GM19193 (cell line): ENCODE measurements around the gene OST4.

Experiments used
- POLR2A ChIP-seq: IDR thresholded peaks from 4 replicates; pipeline ENCODE4 v1.6.1; 2011; ENCODE audit not compliant: insufficient read depth, insufficient read length; ENCODE audit errors: extremely low read depth

The OST4 gene

DNA sequence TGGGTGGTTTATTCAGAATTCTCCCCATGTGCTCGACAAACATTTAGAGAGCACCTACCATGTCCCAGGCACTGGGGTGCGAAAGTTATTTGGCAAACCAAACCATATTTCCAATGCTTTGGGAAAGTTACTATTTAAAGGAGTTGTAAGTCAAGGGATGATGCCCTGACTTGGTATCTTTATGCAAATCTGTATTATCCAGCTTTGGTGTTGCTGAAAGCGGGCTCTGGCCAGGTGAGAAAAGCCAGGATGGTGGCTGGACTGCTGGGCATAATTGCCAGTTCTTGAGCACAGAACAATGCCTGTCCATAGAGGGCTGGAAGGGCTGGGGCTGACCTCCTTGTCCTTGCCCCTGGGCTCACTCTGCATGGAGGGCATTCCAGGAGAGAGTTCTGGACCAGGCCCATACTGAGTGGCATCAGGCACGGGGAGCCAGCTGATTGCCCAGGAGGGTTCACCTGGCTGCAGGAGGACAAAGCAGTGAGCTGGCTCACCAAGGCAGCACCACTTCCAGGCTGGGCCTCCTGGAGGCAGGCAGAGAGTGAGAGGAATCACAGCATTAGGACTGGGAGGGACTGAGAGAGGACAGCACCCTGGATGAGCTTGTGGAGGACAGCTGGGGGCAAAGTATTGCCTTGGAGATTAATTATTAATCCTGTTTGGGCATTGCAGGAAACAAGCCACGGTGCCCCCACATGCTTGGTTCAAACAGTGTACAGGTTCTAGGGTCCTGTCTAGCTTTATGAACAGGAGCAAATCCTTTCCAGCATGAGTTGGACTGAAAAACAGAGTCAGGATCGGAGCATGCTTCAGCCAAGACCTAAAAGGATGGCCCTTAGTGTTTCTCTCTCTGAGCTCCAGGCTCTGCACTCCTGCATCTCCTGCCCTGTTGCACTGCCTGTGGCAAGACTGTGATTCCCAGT is 22.2 kb upstream of the OST4 start:
- TF ChIP-seq POLR2A = no peak

- no peak for TF ChIP-seq POLR2A
Observed at GRCh38 chr2:27092696-27093429, 21.4 kb upstream of the OST4 start.

- no peak for TF ChIP-seq POLR2A
Observed at GRCh38 chr2:27091746-27092695, 20.6 kb upstream of the OST4 start.

DNA sequence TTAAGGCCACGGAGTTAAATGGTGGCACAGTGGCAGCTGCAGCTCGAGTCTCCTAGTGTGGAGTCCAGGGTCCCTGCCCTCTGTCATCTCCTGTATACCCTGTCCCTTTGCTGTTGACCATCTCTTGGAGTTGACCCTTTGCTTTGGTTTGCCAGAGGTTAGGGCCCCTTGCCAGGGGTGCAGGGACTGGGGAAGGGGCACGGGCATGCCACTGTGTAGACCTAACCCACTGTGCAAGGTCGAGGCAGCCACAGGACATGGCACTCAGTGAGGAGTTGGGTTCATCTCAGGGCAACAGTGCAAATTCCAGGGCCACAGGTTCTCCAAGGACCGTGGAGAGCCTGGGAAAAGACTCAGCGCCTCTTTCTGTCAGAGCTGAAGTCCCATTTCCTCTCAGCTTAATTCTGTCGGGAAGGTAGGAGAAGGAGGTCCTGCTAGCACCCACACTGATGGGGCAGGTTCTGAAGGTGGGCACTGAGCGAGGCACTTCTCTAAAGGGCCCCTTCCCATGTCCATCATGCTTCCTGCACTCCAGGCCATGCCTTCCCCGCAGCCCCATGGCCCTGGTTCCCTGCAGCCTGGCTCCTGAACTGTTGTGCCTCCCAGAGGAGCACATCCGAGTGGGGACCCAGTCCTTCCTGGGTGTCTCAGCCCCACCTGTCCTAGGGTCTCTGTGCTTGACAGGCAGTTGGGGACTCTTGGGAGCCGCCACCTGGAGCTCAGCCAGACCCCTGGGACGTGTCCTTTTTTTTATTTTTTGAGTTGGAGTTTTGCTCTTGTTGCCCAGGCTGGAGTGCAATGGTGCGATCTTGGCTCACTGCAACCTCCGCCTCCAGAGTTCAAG is 17.9 kb upstream of the OST4 start:
- TF ChIP-seq POLR2A = no peak

- TF ChIP-seq POLR2A = no peak
Observed at GRCh38 chr2:27088634-27089033, 17.2 kb upstream of the OST4 start.

DNA sequence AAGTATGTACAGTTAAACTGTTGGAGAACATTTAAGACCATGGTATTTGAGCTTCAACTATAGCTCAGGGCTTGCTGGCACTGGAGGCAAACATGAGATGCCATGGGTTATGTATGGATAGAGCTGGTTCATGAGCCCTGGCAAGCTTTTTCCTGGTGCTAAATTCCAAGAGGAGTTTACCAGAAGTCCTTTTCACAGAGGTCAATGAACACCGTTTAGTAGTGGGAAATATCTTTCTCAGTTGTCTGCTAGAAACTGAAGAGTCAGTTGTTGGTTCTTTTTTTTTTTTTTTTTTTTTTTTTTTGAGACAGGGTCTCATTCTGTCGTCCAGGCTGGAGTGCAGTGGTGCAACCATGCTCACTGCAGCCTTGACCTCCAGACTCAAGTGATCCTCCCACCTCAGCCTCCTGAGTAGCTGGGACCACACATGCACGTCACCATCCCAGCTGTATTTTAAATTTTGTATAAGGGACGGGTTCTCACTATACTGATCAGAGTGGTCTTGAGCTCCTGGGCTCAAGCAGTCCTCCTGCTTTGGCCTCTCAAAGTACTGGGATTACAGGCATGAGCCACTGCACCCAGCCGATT is 16.5 kb upstream of the OST4 start:
- no peak for TF ChIP-seq POLR2A

DNA sequence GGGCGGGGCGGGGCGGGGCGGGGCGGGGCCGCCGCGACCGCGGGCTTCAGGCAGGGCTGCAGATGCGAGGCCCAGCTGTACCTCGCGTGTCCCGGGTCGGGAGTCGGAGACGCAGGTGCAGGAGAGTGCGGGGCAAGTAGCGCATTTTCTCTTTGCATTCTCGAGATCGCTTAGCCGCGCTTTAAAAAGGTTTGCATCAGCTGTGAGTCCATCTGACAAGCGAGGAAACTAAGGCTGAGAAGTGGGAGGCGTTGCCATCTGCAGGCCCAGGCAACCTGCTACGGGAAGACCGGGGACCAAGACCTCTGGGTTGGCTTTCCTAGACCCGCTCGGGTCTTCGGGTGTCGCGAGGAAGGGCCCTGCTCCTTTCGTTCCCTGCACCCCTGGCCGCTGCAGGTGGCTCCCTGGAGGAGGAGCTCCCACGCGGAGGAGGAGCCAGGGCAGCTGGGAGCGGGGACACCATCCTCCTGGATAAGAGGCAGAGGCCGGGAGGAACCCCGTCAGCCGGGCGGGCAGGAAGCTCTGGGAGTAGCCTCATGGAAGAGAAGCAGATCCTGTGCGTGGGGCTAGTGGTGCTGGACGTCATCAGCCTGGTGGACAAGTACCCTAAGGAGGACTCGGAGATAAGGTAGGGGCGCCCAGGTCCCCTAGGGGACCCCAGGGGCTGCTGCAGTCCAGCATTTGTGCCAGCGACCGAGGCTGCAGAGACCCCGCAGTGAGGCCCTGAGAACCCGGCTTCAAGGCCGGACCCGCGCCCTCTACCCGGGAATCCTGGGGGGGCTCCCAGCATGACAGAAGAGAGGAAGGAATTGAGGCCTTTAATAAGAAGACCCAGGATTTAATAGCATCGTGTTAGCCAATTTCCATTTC is 15.5 kb upstream of the OST4 start, which contains the start of gene KHK:
TSS of gene KHK (plus strand) at position 49 of the 870 bp plus-strand sequence. CDS start at position 537, 488 bp downstream.
- peak; percentile 36 for TF ChIP-seq POLR2A

DNA sequence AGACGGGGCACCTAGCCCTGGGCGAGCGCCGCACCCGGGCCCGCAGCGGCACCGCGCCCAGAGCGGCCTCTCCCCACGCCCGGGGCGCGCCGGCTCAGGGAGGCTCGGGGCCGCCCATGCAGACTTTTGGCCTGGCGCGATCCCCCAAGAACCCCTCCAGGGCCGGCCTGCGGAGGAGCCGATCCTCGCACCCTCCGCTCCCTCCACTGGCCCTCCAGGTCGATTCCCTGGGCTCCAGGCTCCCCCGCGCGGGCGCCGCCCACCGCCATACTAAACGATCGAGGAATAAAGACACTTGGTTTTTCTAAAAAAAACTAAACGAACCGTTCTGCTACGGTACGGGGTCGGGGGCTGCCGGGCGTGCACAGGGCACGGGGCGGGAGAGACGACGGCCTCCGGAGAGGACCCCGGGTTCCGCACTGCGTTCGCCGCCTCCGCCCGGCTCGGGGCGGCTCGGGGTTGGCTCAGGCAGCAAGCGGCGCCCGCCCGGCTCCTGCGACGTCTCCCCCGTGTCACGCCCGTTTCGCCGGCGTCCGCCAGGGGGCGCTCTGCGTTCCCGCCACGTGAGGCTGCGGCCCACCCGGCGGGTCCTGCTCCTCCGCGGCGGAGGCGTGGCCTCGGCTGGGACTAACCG is 14.8 kb upstream of the OST4 start:
- TF ChIP-seq POLR2A = peak; percentile 61

DNA sequence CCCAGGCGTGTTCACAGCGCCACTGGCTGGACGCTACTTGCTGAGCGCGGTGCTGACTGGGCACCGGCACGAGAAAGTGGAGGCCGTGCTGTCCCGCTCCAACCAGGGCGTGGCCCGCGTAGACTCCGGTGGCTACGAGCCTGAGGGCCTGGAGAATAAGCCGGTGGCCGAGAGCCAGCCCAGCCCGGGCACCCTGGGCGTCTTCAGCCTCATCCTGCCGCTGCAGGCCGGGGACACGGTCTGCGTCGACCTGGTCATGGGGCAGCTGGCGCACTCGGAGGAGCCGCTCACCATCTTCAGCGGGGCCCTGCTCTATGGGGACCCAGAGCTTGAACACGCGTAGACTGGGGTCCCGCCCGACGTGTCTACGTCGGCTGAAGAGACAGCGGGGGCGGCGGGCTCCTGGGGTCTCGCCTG is 14.2 kb upstream of the OST4 start:
- TF ChIP-seq POLR2A = no peak

DNA sequence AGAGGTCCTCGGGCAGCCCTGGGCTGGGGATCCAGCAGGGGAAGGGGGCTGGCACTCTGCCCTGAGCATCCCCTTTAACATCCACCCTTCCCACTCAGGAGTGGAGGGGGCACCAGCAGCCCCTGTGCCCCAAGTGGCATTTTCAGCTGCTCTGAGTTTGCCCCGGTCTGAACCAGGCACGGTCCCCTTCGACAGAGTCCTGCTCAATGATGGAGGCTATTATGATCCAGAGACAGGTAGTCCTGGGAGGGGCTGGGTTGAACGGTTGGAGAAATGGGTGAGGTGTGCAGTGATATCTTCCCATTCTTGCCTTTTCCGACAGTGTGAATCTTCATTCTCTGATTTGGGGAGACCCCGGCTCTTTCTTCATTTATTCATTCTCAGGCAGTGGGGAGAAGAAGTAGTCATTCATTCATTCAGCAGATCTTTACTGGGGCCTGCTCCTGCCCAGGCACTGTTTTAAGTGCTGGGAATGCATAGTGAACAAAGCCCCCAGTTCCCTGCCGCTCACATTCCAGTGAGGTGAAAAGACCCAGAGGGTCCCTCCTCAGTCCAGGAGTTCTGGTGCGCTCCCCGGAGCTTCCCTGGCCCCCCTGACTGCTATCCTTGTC is 13.7 kb upstream of the OST4 start:
- TF ChIP-seq POLR2A = no peak

GRCh38 chr2:27084297-27085061 is 13.0 kb upstream of the OST4 start:
- no peak for TF ChIP-seq POLR2A
